ENCODE measurements around the gene ZFHX3. TPM values are rescaled to one million over a fixed set of nuclear protein-coding genes. Genes with fewer than 3 reads are reported as not detected.

Gene ZFHX3, protein sequence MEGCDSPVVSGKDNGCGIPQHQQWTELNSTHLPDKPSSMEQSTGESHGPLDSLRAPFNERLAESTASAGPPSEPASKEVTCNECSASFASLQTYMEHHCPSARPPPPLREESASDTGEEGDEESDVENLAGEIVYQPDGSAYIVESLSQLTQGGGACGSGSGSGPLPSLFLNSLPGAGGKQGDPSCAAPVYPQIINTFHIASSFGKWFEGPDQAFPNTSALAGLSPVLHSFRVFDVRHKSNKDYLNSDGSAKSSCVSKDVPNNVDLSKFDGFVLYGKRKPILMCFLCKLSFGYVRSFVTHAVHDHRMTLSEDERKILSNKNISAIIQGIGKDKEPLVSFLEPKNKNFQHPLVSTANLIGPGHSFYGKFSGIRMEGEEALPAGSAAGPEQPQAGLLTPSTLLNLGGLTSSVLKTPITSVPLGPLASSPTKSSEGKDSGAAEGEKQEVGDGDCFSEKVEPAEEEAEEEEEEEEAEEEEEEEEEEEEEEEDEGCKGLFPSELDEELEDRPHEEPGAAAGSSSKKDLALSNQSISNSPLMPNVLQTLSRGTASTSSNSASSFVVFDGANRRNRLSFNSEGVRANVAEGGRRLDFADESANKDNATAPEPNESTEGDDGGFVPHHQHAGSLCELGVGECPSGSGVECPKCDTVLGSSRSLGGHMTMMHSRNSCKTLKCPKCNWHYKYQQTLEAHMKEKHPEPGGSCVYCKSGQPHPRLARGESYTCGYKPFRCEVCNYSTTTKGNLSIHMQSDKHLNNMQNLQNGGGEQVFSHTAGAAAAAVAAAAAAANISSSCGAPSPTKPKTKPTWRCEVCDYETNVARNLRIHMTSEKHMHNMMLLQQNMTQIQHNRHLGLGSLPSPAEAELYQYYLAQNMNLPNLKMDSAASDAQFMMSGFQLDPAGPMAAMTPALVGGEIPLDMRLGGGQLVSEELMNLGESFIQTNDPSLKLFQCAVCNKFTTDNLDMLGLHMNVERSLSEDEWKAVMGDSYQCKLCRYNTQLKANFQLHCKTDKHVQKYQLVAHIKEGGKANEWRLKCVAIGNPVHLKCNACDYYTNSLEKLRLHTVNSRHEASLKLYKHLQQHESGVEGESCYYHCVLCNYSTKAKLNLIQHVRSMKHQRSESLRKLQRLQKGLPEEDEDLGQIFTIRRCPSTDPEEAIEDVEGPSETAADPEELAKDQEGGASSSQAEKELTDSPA (N-terminal part only)
- total RNA-seq (6.4 and 6.6 TPM in 2 replicates), polyA plus RNA-seq (0.49 and 0.54 TPM in 2 replicates), polyA minus RNA-seq (1.9 and 2.3 TPM in 2 replicates)
- total RNA-seq (2013): 0.70 TPM

DNA sequence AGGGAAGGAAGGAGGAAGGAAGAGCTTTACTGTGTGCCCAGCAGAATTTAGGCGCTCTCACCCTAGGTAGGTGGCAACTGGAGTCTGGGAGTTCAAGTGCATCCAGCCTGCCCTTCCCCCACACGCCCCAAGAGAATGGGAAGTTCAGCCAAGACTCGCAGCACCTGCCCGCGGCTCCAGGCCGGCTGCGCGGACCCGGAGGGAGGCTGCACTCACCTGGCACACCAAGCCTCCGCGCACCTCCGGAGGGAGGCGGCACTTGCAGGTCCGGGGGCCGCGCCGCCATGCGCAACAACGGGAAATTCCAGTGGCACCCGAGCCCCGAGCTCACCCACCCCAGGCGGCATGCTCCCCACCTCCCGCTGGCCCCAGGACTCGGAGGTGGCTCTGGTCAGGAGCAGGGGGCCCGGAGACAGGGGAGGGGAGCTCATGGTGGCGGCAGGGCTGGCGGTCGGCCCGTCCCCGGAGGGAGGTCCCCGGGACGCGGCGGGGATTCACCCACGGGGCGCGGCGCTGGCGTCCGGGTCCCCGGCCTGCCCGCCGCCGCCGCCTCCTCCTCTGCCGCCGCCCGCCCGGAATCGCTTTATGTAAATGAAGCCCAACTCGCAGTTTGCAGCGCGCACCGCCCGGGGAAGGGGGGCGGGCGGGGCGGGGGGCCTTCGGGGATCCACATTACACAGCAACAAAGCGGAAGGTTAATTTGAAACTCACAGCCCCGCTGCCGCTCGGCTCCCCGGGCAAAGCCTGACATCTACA, at the start of gene ZFHX3:
ZFHX3 (minus strand) TSS at position 593 of the 756 bp plus-strand sequence. CDS start 87,983 bp downstream, outside the sequence.
- Mint-ChIP-seq H3K27ac (peak within 1 kb of the TSS; percentile 64), H3K4me3 (peak within 1 kb of the TSS; percentile 80), H3K9me3 (ENCODE audit: insufficient read depth) (no peaks in the 10 kb centered on the region), H3K27me3 (peaks cover 8% of the 10 kb centered on the region), H3K4me1 (peaks cover 21% of the 10 kb centered on the region)
- Histone ChIP-seq H3K79me2 (ENCODE audit: control insufficient read depth, insufficient read depth, low read length) (no peaks in the 10 kb centered on the region), H3K27ac (ENCODE audit: low read length in 2 of 2) (peak within 1 kb of the TSS in 1 of 2 donors; percentile 59), H4K20me1 (ENCODE audit: control insufficient read depth, insufficient read depth, low read length, poor library complexity, severe bottlenecking) (no peaks in the 10 kb centered on the region), H3K9ac (ENCODE audit: low read length) (peak within 1 kb of the TSS; percentile 73), H3K36me3 (replicated peaks in 1 of 2; ENCODE audit: control extremely low read depth in 1 of 2, control insufficient read depth in 1 of 2, extremely low read depth in 1 of 2, insufficient read depth in 2 of 2, low read length in 1 of 2) (no peaks in the 10 kb centered on the region), H3K4me3 (ENCODE audit: control extremely low read depth in 1 of 5, extremely low read depth in 1 of 5, insufficient read depth in 1 of 5, low read depth in 2 of 5, low read length in 4 of 5) (peak within 1 kb of the TSS; percentile 34 to 71 (median 62)), H3K27me3 (replicated peaks in 1 of 4; ENCODE audit: control extremely low read depth in 1 of 4, control insufficient read depth in 3 of 4, insufficient read depth in 4 of 4, low read length in 3 of 4) (peaks cover 0 to 6% (median under 1%) of the 10 kb centered on the region in 4 experiments), H3K4me1 (ENCODE audit: control insufficient read depth in 2 of 2, insufficient read depth in 2 of 2, low read length in 2 of 2) (peaks cover 9 to 16% of the 10 kb centered on the region in 2 donors), H2AFZ (ENCODE audit: insufficient read depth, low read depth, low read length, poor library complexity, severe bottlenecking) (peak within 1 kb of the TSS; percentile 78), H3K9me3 (ENCODE audit: control extremely low read depth in 1 of 3, control insufficient read depth in 2 of 3, insufficient read depth in 1 of 3, low read length in 2 of 3) (no peaks in the 10 kb centered on the region), H3K4me2 (replicated peaks; ENCODE audit: low read depth, low read length, poor library complexity, severe bottlenecking) (peak within 1 kb of the TSS; percentile 95)
- POLR2A ChIA-PET: interaction anchor here (0.9 to 1.1 kb wide), 2 partner anchors 9 to 13 kb away, joined by 3 to 7 read pairs; no protein-coding TSS in a partner anchor
- peak; percentile 87 for DNase-seq
- WGBS (ENCODE audit: insufficient coverage): 1% methylated on average over 64 of the region's 64 CpGs
- TF ChIP-seq, protein P1, sequence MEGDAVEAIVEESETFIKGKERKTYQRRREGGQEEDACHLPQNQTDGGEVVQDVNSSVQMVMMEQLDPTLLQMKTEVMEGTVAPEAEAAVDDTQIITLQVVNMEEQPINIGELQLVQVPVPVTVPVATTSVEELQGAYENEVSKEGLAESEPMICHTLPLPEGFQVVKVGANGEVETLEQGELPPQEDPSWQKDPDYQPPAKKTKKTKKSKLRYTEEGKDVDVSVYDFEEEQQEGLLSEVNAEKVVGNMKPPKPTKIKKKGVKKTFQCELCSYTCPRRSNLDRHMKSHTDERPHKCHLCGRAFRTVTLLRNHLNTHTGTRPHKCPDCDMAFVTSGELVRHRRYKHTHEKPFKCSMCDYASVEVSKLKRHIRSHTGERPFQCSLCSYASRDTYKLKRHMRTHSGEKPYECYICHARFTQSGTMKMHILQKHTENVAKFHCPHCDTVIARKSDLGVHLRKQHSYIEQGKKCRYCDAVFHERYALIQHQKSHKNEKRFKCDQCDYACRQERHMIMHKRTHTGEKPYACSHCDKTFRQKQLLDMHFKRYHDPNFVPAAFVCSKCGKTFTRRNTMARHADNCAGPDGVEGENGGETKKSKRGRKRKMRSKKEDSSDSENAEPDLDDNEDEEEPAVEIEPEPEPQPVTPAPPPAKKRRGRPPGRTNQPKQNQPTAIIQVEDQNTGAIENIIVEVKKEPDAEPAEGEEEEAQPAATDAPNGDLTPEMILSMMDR (IDR thresholded peaks at IDR 0.05): peak; percentile 4
- TF ChIP-seq EZH2 (IDR thresholded peaks at IDR 0.05; ENCODE audit: borderline replicate concordance, insufficient read depth, low read depth, low read length, poor library complexity, severe bottlenecking): no peak
- CTCF ChIA-PET: interaction anchor here (2.1 kb wide), 1 partner anchor 215 kb away, joined by 5 read pairs; no protein-coding TSS in a partner anchor
- intact Hi-C loops (cut with micrococcal nuclease): loop anchor here (1.0 to 10.0 kb wide), 4 partner anchors 10 to 1247 kb away; partner anchors contain the start of gene PSMD7
- peak; percentile 86 for ATAC-seq (ENCODE audit: low read depth)

Data from B cell (primary cell).